GM18909 (cell line): ENCODE data around the gene LMBRD2.

Experiments
- ATAC-seq: cut with Tn5 transposase; IDR thresholded peaks from one replicate; pipeline ENCODE4 v1.9.1; 2021; ENCODE audit warnings: mild to moderate bottlenecking; ENCODE audit not compliant: unreplicated experiment, poor library complexity

The LMBRD2 gene

DNA sequence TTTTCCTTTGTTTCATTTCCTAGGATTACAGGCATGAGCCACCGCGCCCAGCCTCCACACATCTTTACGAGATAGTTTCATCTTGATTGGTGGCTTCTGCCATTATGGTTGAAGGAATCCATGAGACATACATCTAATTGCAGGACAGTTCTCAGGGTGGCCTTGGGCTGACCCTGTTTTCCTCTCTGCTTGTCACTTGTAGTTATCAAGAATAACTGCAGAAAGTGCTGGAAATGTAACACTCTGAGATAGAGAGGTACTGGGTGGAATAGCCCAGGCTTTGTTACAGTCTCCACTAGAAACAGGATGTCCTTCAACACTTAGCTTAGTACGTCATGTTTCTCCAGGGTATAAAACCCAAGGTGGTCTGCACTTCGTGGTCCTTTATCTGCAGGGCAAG lies 95.7 kb downstream of the LMBRD2 start:
- ATAC-seq, result no peak

DNA sequence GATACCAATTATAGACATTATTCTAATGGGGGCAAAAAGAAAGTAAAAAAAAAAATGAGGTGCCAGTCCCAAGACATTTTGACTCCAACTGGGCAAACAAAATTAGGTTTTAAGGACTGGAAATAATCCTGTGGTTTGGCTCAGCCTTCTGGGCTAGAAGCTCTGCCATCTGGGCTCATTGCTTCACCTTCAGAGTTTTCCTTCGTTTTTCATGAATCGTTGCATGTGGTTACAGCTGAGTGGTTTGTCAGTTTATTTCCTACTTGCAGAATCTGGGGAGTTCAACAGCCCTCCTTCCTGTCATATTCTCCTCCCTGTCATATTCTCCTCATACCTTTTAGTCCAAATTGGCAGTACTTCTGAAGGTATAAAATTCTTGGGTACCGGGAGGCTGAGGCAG lies 97.0 kb downstream of the LMBRD2 start:
- ATAC-seq, result no peak

- ATAC-seq, result no peak
Observed at GRCh38 chr5:36052538-36052937, 99.1 kb downstream of the LMBRD2 start.

GRCh38 chr5:36049949-36050348 lies 101.7 kb downstream of the LMBRD2 start:
- no peak for ATAC-seq
